GM12878 (cell line): ENCODE data around the gene RPL22. TPM values are rescaled to one million over a fixed set of nuclear protein-coding genes. Genes with fewer than 3 reads are reported as not detected.
A peak's percentile ranks its signal among the peaks of the same experiment; 100 is the strongest.

ENCODE experiments used
- ATAC-seq: fragments of 200-7000 bp; cut with Tn5 transposase; 3 replicates; pipeline ENCODE4 v1.9.1; 2020; ENCODE audit warnings: mild to moderate bottlenecking, moderate library complexity
- BruUV-seq: library from RNA; stranded (reverse); fragments of 400-500 nt; replicated peaks from 2 replicates; lab custom pipeline; 2021; lab: Mats Ljungman, UMichigan
- CTCF ChIA-PET: fragments of 300-600 bp; sonication (Branson Sonifier 250); formaldehyde crosslinking; extraction: SDS; loops from one replicate; lab custom pipeline; 2021; ENCODE audit warnings: inconsistent platforms; lab: Yijun Ruan, JAX
- POLR2A ChIA-PET: fragments of 350-600 bp; formaldehyde crosslinking; extraction: SDS; loops from one replicate; lab custom pipeline; 2021; ENCODE audit warnings: inconsistent platforms; lab: Charles Lee
- RAD21 ChIA-PET: fragments of 300-600 bp; sonication (Branson Sonifier 250); formaldehyde crosslinking; loops from one replicate; lab custom pipeline; 2023; ENCODE audit warnings: antibody characterized with exemption; ENCODE audit not compliant: unreplicated experiment; lab: Charles Lee
- SMC1A ChIA-PET: fragments of 300-600 bp; sonication (Branson Sonifier 250); formaldehyde crosslinking; loops from one replicate; lab custom pipeline; 2023; ENCODE audit not compliant: unreplicated experiment, uncharacterized antibody; lab: Charles Lee
- DNase-seq: peaks from one replicate; pipeline ENCODE4 v3.0.0-alpha.2; 2011; ENCODE audit warnings: low read depth, low spot score
- FAIRE-seq: peaks from 3 replicates; lab custom pipeline; 2011; peaks lifted over from hg19 to GRCh38; lab: Jason Lieb, UNC
- H2AFZ ChIP-seq: 2 replicates; pipeline ENCODE4 v1.6.0; 2011; ENCODE audit warnings: low read depth, low read length, control low read depth; ENCODE audit not compliant: control insufficient read depth
- H3K27ac ChIP-seq: 2 replicates; pipeline ENCODE4 v1.5.1; 2011; ENCODE audit warnings: control low read depth; ENCODE audit not compliant: control insufficient read depth, insufficient read depth
- H3K27me3 ChIP-seq, 2 experiments: replicated peaks in 1 of 2; 2 replicates each; pipeline versions ENCODE4 v1.6.0 to v1.6.1; 2011; ENCODE audit warnings: low read length in 1 of 2; ENCODE audit not compliant: control insufficient read depth in 2 of 2, insufficient read depth in 2 of 2
- H3K36me3 ChIP-seq, 2 experiments: 2 replicates each; pipeline ENCODE4 v1.5.1; 2011; ENCODE audit warnings: low read length in 1 of 2; ENCODE audit not compliant: control insufficient read depth in 2 of 2, insufficient read depth in 2 of 2
- H3K4me1 ChIP-seq: 2 replicates; pipeline ENCODE4 v1.6.1; 2011; ENCODE audit warnings: mild to moderate bottlenecking, low read length, moderate library complexity, mixed read lengths; ENCODE audit not compliant: control insufficient read depth, insufficient read depth
- H3K4me2 ChIP-seq: 2 replicates; pipeline ENCODE4 v1.6.0; 2011; ENCODE audit warnings: control low read depth; ENCODE audit not compliant: control insufficient read depth, insufficient read depth
- H3K4me3 ChIP-seq: fragments of 200-600 bp; sonication (generic); 2 replicates; pipeline ENCODE4 v1.5.1; 2016
- H3K79me2 ChIP-seq: 2 replicates; pipeline ENCODE4 v1.6.0; 2011; ENCODE audit warnings: low read length; ENCODE audit not compliant: control insufficient read depth, insufficient read depth
- H3K9ac ChIP-seq: 2 replicates; pipeline ENCODE4 v1.8.0; 2011; ENCODE audit warnings: low read length, control low read depth, mixed read lengths; ENCODE audit not compliant: control insufficient read depth, insufficient read depth
- H3K9me3 ChIP-seq: replicated peaks from 3 replicates; pipeline ENCODE4 v1.5.1; 2011; ENCODE audit warnings: mild to moderate bottlenecking, low read length; ENCODE audit not compliant: control insufficient read depth, insufficient read depth
- H4K20me1 ChIP-seq: 2 replicates; pipeline ENCODE4 v1.6.0; 2011; ENCODE audit not compliant: control insufficient read depth, insufficient read depth
- CREM ChIP-seq: IDR thresholded peaks from 2 replicates; pipeline ENCODE4 v1.6.1; 2014; ENCODE audit warnings: antibody characterized with exemption, low read depth
- MYB ChIP-seq: fragments of 150-350 bp; IDR thresholded peaks from 2 replicates; pipeline ENCODE4 v1.6.1; 2014; ENCODE audit warnings: mild to moderate bottlenecking, low read depth, low read length, borderline replicate concordance
- PRDM15 ChIP-seq: fragments of 450-650 bp; formaldehyde crosslinking; IDR thresholded peaks from 2 replicates; pipeline ENCODE4 v1.4.0; 2020; ENCODE audit warnings: mild to moderate bottlenecking, moderate library complexity
- SMARCA5 ChIP-seq: fragments of 450-650 bp; IDR thresholded peaks from 2 replicates; pipeline ENCODE4 v1.6.1; 2017; ENCODE audit warnings: mild to moderate bottlenecking
- TAF1 ChIP-seq: IDR thresholded peaks from 2 replicates; pipeline ENCODE4 v1.6.1; 2011; ENCODE audit warnings: mild to moderate bottlenecking, low read depth, low read length, borderline replicate concordance
- ZNF687 ChIP-seq: fragments of 450-650 bp; IDR thresholded peaks from 2 replicates; pipeline ENCODE4 v1.6.1; 2017; ENCODE audit warnings: mild to moderate bottlenecking, moderate library complexity
- WGBS: methylation state at CpG from one replicate; pipeline ENCODE4 v1.1.6; 2016; ENCODE audit warnings: low lambda C conversion rate; ENCODE audit not compliant: insufficient replicate concordance, insufficient coverage; ENCODE audit errors: missing lambda C conversion rate; 5-methylcytosine and 5-hydroxymethylcytosine counted together
- in situ Hi-C: fragments of 300-500 bp; cut with MboI; formaldehyde crosslinking; loops from 9 replicates; pipeline ENCODE4 v1.14.3; 2018; ENCODE audit warnings: mixed read lengths
- intact Hi-C: fragments of 100-400 bp; cut with micrococcal nuclease; formaldehyde crosslinking; loops from one replicate; pipeline ENCODE4 v1.14.2; 2022; ENCODE audit not compliant: unreplicated experiment
- polyA plus RNA-seq, 11 experiments: library from polyadenylated mRNA; depleted of rRNA in 4 of 11; unstranded in 6 of 11; stranded (reverse) in 5 of 11; fragments of >200 nt; fragmentation: Nextera tagmentation in 4 of 11; fragmentation: Illumina TruSeq in 1 of 11; extraction: Ambion mirVana in 4 of 11; extraction: Trizol in 1 of 11; gene quantifications; 1 replicate in 1 of 11; 2 replicates in 10 of 11; pipeline versions ENCODE4 v1.2.1 to v1.2.3, GENCODE V29; 2011 to 2016; ENCODE audit warnings: inconsistent platforms in 2 of 11, missing spikeins in 2 of 11, low read depth in 1 of 11
- total RNA-seq, 4 experiments: library from RNA; depleted of rRNA in 3 of 4; stranded (reverse); fragments of >200 nt in 3 of 4; fragmentation: Illumina TruSeq in 1 of 4; extraction: Trizol in 1 of 4; gene quantifications; 2 replicates each; pipeline versions ENCODE4 v1.2.1 to v1.2.3, GENCODE V29; 2013 to 2021

Gene RPL22
- total and polyA plus RNA-seq, 10 of the 15 experiments (the other 5 are each of a cell fraction or from before 2014, with no cell fraction given) = 191 to 560 (median 430) TPM

DNA sequence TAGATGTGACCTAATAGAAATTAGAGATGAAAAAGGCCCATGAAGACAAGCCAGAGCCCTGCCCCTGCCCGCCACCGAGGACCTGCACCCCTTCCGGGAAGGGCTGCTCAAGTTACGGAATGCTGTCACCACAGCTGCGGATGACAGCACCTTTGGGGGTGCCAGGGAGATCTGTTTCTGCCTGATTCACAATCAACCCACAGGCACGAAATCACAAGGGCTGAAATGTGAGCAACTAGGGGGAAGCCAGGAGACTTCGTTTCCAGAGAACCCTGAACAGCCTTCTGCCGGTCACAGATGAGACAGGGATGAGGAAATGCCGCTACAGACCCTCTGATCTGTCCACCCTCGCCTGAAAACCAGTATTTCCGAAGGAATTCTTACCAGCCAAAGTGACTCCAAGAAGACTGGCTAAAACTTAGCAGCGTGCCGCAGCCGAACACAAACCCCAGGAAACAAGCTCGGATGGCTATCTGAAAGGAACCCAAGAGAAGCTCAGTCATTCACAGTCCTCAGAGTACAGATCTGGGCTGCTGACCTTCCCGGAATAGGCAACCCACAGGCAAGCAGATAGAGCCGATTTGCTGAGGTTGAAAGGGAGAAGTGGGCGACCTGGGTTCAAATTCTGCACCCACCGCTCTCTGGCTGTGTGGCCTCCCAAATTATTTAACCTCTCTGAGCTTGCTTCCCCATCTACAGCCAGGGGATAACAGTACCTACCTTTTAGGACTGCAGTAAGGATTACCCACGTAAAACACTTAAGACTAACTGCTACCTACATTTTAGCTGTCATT lies 35.3 kb upstream of the RPL22 start:
- peak overlapping the region; percentile 91 for H3K4me3 ChIP-seq
- DNase-seq (no peak), ATAC-seq (peak; percentile 7), FAIRE-seq (no peak)
- H3K4me1 ChIP-seq = peaks cover 5% of the 10 kb centered on the region; the same call in 1 of the 2 replicates
- H3K9me3 ChIP-seq = no peaks in the 10 kb centered on the region
- CTCF ChIA-PET = interaction anchor here (0.8 to 1.0 kb wide), 3 partner anchors 25 to 203 kb away, joined by 3 to 4 read pairs (median 4); no protein-coding TSS in a partner anchor
- H2AFZ ChIP-seq = peak overlapping the region; percentile 47; the same call in 1 of the 2 replicates
- H3K9ac ChIP-seq = peak overlapping the region; percentile 94
- BruUV-seq = no TSS peak
- RAD21 ChIA-PET = interaction anchor here (0.6 to 2.0 kb wide), 4 partner anchors 12 to 159 kb away, joined by 3 to 10 read pairs (median 3); partner anchors contain the start of genes ACOT7 and RNF207
- TF ChIP-seq MYB (no peak), CREM (no peak), SMARCA5 (peak; percentile 48; the same call in 1 of the 2 replicates)
- H3K36me3 ChIP-seq = peaks cover 0 to 15% of the 10 kb centered on the region in 2 experiments; a peak in 3 of 4 replicates
- peak overlapping the region; percentile 56 for H3K4me2 ChIP-seq
- 0 out of 4 replicates have a peak, but pooled peaks cover 0 to 1% of the 10 kb centered on the region in 2 experiments for H3K27me3 ChIP-seq
- SMC1A ChIA-PET = interaction anchor here (0.7 kb wide), 1 partner anchor 25 kb away, joined by 3 read pairs; no protein-coding TSS in a partner anchor
- in situ Hi-C loops (no loop called here), intact Hi-C loops (no loop called here)
- H3K27ac ChIP-seq = peak overlapping the region; percentile 73
- POLR2A ChIA-PET = interaction anchor here (0.5 to 2.0 kb wide), 4 partner anchors 10 to 159 kb away, joined by 3 to 10 read pairs (median 5); partner anchors contain the start of genes ACOT7 and RNF207
- no peaks in the 10 kb centered on the region for H4K20me1 ChIP-seq
- 32% methylated on average over 20 of the region's 20 CpGs for WGBS
- peaks cover 17% of the 10 kb centered on the region for H3K79me2 ChIP-seq

DNA sequence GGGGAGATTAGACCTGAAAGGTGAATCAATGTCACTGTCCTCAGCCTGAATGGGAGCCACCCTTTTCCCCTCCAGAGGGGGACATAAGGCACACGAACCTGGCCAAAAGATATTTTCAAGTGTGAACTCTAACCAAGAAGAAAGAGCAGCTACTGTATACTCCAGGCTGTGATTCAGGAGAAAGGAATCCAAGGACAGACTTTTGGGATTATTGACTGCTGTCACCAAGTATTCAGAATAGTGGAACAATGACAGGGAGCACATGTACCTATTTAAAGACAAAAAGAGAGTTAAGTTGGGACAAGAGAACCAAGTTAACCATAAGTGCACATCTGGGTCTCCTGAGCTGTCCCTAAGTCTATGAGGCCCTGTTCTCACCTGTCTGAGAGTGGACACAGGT lies 34.0 kb upstream of the RPL22 start:
- H3K27me3 ChIP-seq = no peaks in the 10 kb centered on the region
- WGBS = 69% methylated on average over 1 of the region's 1 CpG
- H2AFZ ChIP-seq = no peak overlapping the region
- no peak for DNase-seq
- no peaks in the 10 kb centered on the region for H4K20me1 ChIP-seq
- peaks cover 5% of the 10 kb centered on the region; the same call in 1 of the 2 replicates for H3K4me1 ChIP-seq
- H3K9ac ChIP-seq = no peak overlapping the region
- H3K79me2 ChIP-seq = peaks cover 17% of the 10 kb centered on the region
- no peak overlapping the region for H3K4me2 ChIP-seq
- ATAC-seq = no peak
- SMC1A ChIA-PET = interaction anchor here (0.9 kb wide), 1 partner anchor 25 kb away, joined by 3 read pairs; no protein-coding TSS in a partner anchor
- RAD21 ChIA-PET = interaction anchor here (1.5 kb wide), 1 partner anchor 27 kb away, joined by 6 read pairs; the partner anchor contains the start of gene RNF207
- no peaks in the 10 kb centered on the region for H3K9me3 ChIP-seq
- H3K36me3 ChIP-seq = peaks cover 0 to 15% of the 10 kb centered on the region in 2 experiments; a peak in 3 of 4 replicates
- CTCF ChIA-PET = interaction anchor here (1.0 to 3.4 kb wide), 3 partner anchors 14 to 190 kb away, joined by 3 to 12 read pairs (median 5); no protein-coding TSS in a partner anchor
- no peak overlapping the region for H3K4me3 ChIP-seq
- FAIRE-seq = no peak
- no peak overlapping the region for H3K27ac ChIP-seq
- POLR2A ChIA-PET = no interaction called here
- in situ Hi-C loops (no loop called here), intact Hi-C loops (no loop called here)
- no TSS peak for BruUV-seq
- TF ChIP-seq ZNF687 = no peak
- TF ChIP-seq PRDM15 (CRISPR knock-in tag) = no peak
- TF ChIP-seq TAF1 = no peak
